H1 (cell line): ENCODE results near the gene ZNF37A. TPM values are rescaled to one million over a fixed set of nuclear protein-coding genes. Genes with fewer than 3 reads are reported as not detected.

ENCODE experiments used
- CTCF ChIA-PET: fragments of 300-600 bp; sonication (Branson Sonifier 250); formaldehyde crosslinking; loops from one replicate; lab custom pipeline; 2021; ENCODE audit not compliant: partially characterized antibody; lab: Charles Lee
- POLR2A ChIA-PET: fragments of 300-600 bp; sonication (Branson Sonifier 250); formaldehyde crosslinking; loops from one replicate; lab custom pipeline; 2021; ENCODE audit warnings: inconsistent platforms; ENCODE audit not compliant: partially characterized antibody; lab: Charles Lee
- DNase-seq, 2 experiments: peaks; one replicate each; pipeline versions ENCODE4 v3.0.0 to v3.0.0-alpha.2; 2010 to 2022; ENCODE audit warnings: low spot score in 2 of 2, low read depth in 1 of 2, mixed read lengths in 1 of 2
- FAIRE-seq: peaks from 2 replicates; lab custom pipeline; 2011; peaks lifted over from hg19 to GRCh38; lab: Jason Lieb, UNC
- H2AFZ ChIP-seq: 2 replicates; pipeline ENCODE4 v1.8.1; 2012; ENCODE audit warnings: low read length, inconsistent platforms
- H2AK5ac ChIP-seq: 2 replicates; pipeline ENCODE4 v1.6.1; 2013; ENCODE audit warnings: low read depth, low read length
- H2BK120ac ChIP-seq: replicated peaks from 2 replicates; pipeline ENCODE3; 2013; ENCODE audit warnings: low read depth, low read length, inconsistent platforms
- H2BK12ac ChIP-seq: 2 replicates; pipeline ENCODE4 v1.6.1; 2013; ENCODE audit warnings: low read depth, low read length
- H2BK15ac ChIP-seq: 2 replicates; pipeline ENCODE4 v1.6.1; 2013; ENCODE audit warnings: low read length
- H2BK20ac ChIP-seq: 2 replicates; pipeline ENCODE4 v1.6.1; 2013; ENCODE audit warnings: low read length
- H2BK5ac ChIP-seq: 2 replicates; pipeline ENCODE4 v1.6.1; 2013; ENCODE audit warnings: low read depth, low read length
- H3K14ac ChIP-seq: 2 replicates; pipeline ENCODE4 v1.6.1; 2013; ENCODE audit warnings: inconsistent platforms; ENCODE audit not compliant: insufficient read length
- H3K18ac ChIP-seq: 2 replicates; pipeline ENCODE4 v1.6.1; 2013; ENCODE audit warnings: low read length; ENCODE audit errors: extremely low read depth
- H3K23ac ChIP-seq: 2 replicates; pipeline ENCODE4 v1.6.1; 2013; ENCODE audit warnings: inconsistent platforms; ENCODE audit not compliant: insufficient read length
- H3K23me2 ChIP-seq: 2 replicates; pipeline ENCODE4 v1.6.1; 2013; ENCODE audit warnings: low read depth, low read length
- H3K27ac ChIP-seq: 2 replicates; pipeline ENCODE4 v1.6.1; 2011; ENCODE audit warnings: low read depth, low read length, inconsistent platforms
- H3K27me3 ChIP-seq, 4 experiments: replicated peaks in 1 of 4; 1 replicate in 1 of 4; 2 replicates in 3 of 4; pipeline versions ENCODE4 v1.6.1 to v1.8.1; 2011 to 2013; ENCODE audit warnings: low read length in 3 of 4, mild to moderate bottlenecking in 3 of 4, inconsistent platforms in 2 of 4, mixed read lengths in 2 of 4, moderate library complexity in 1 of 4; ENCODE audit not compliant: control insufficient read depth in 3 of 4, insufficient read depth in 3 of 4; ENCODE audit errors: extremely low read depth in 1 of 4
- H3K36me3 ChIP-seq, 4 experiments: 2 replicates each; pipeline versions ENCODE4 v1.6.1 to v1.8.1; 2011 to 2013; ENCODE audit warnings: mild to moderate bottlenecking in 4 of 4, low read length in 3 of 4, moderate library complexity in 2 of 4, control low read depth in 1 of 4, inconsistent platforms in 1 of 4; ENCODE audit not compliant: insufficient read depth in 4 of 4, control insufficient read depth in 2 of 4
- H3K4ac ChIP-seq: replicated peaks from 2 replicates; pipeline ENCODE3; 2013; ENCODE audit warnings: low read length, low read depth, mixed read lengths, inconsistent platforms; ENCODE audit not compliant: insufficient read length
- H3K4me1 ChIP-seq, 4 experiments: replicated peaks in 1 of 4; 1 replicate in 1 of 4; 2 replicates in 3 of 4; pipeline versions ENCODE4 v1.6.1 to v1.8.1; 2011 to 2013; ENCODE audit warnings: low read length in 3 of 4, inconsistent platforms in 2 of 4, mixed read lengths in 1 of 4; ENCODE audit not compliant: insufficient read depth in 4 of 4, control insufficient read depth in 3 of 4
- H3K4me2 ChIP-seq, 2 experiments: 2 replicates each; pipeline versions ENCODE4 v1.6.1 to v1.8.1; 2011 to 2013; ENCODE audit warnings: low read depth in 2 of 2, low read length in 2 of 2, control low read depth in 1 of 2, inconsistent platforms in 1 of 2, mild to moderate bottlenecking in 1 of 2; ENCODE audit not compliant: insufficient read depth in 1 of 2
- H3K4me3 ChIP-seq, 4 experiments: fragments of 200-600, 300-600 bp in 1 of 4; sonication (generic), shearing (Covaris generic), sonication (Bioruptor Twin) in 1 of 4; 2 replicates each; pipeline versions ENCODE4 v1.5.1 to v1.8.1; 2011 to 2016; ENCODE audit warnings: low read length in 4 of 4, low read depth in 3 of 4, control low read depth in 2 of 4, inconsistent platforms in 2 of 4, mild to moderate bottlenecking in 2 of 4, mixed read lengths in 1 of 4, moderate library complexity in 1 of 4; ENCODE audit not compliant: insufficient read depth in 2 of 4; ENCODE audit errors: extremely low read depth in 1 of 4
- H3K56ac ChIP-seq: replicated peaks from 2 replicates; pipeline ENCODE3; 2013; ENCODE audit warnings: low read depth, mild to moderate bottlenecking, mixed read lengths, low read length, inconsistent platforms; ENCODE audit not compliant: insufficient read length
- H3K79me1 ChIP-seq: 2 replicates; pipeline ENCODE4 v1.6.1; 2013; ENCODE audit warnings: low read depth, low read length, control low read depth
- H3K79me2 ChIP-seq, 2 experiments: 2 replicates each; pipeline versions ENCODE4 v1.6.1 to v1.8.1; 2012 to 2013; ENCODE audit warnings: low read length in 2 of 2, mild to moderate bottlenecking in 2 of 2, inconsistent platforms in 1 of 2; ENCODE audit not compliant: insufficient read depth in 2 of 2, control insufficient read depth in 1 of 2
- H3K9ac ChIP-seq, 4 experiments: replicated peaks in 1 of 4; 1 replicate in 1 of 4; 2 replicates in 3 of 4; pipeline versions ENCODE4 v1.6.1 to v1.8.1; 2011 to 2013; ENCODE audit warnings: low read depth in 3 of 4, low read length in 3 of 4, control low read depth in 2 of 4, mild to moderate bottlenecking in 2 of 4, moderate library complexity in 2 of 4, inconsistent platforms in 1 of 4; ENCODE audit errors: extremely low read depth in 1 of 4
- H3K9me3 ChIP-seq, 2 experiments: 2 replicates each; pipeline versions ENCODE4 v1.6.1 to v1.8.1; 2012 to 2013; ENCODE audit warnings: mild to moderate bottlenecking in 2 of 2, moderate library complexity in 2 of 2, control low read depth in 1 of 2, inconsistent platforms in 1 of 2, low read depth in 1 of 2, low read length in 1 of 2, mixed read lengths in 1 of 2; ENCODE audit not compliant: insufficient read depth in 2 of 2
- H4K20me1 ChIP-seq, 2 experiments: replicated peaks in 1 of 2; 2 replicates each; pipeline versions ENCODE3 to v1.8.1; 2011 to 2013; ENCODE audit warnings: inconsistent platforms in 2 of 2, low read length in 2 of 2, mild to moderate bottlenecking in 1 of 2; ENCODE audit not compliant: insufficient read depth in 2 of 2, control insufficient read depth in 1 of 2
- H4K5ac ChIP-seq: 2 replicates; pipeline ENCODE4 v1.6.1; 2013; ENCODE audit warnings: low read length, low read depth, mixed read lengths, inconsistent platforms; ENCODE audit not compliant: insufficient read length
- H4K8ac ChIP-seq: 2 replicates; pipeline ENCODE4 v1.8.0; 2013; ENCODE audit warnings: mild to moderate bottlenecking, moderate library complexity, low read length, inconsistent platforms; ENCODE audit not compliant: insufficient read depth; ENCODE audit errors: extremely low read depth
- H4K91ac ChIP-seq: replicated peaks from 2 replicates; pipeline ENCODE3; 2013; ENCODE audit warnings: low read length, mixed read lengths, inconsistent platforms; ENCODE audit not compliant: insufficient read length
- CHD1 ChIP-seq: IDR thresholded peaks from 2 replicates; pipeline ENCODE4 v1.6.1; 2012; ENCODE audit warnings: low read depth, low read length, improper control_type of control experiment
- CREB1 ChIP-seq: IDR thresholded peaks from 2 replicates; pipeline ENCODE4 v1.6.1; 2012; ENCODE audit warnings: inconsistent platforms
- EGR1 ChIP-seq: IDR thresholded peaks from 2 replicates; pipeline ENCODE4 v1.6.1; 2011; ENCODE audit warnings: low read depth, low read length, borderline replicate concordance
- EZH2 ChIP-seq: fragments of 200-600 bp; sonication (generic); IDR thresholded peaks from 2 replicates; pipeline ENCODE4 v1.7.1; 2012; ENCODE audit warnings: low read depth, mild to moderate bottlenecking, moderate library complexity, low read length, inconsistent platforms; ENCODE audit not compliant: severe bottlenecking
- GTF2F1 ChIP-seq: IDR thresholded peaks from 2 replicates; pipeline ENCODE4 v1.6.1; 2012; ENCODE audit warnings: low read depth, low read length, improper control_type of control experiment, borderline replicate concordance
- HDAC2 ChIP-seq, 2 experiments: fragments of 300-600 bp in 1 of 2; sonication (generic) in 1 of 2; IDR thresholded peaks; 2 replicates each; pipeline ENCODE4 v1.6.1; 2011 to 2012; ENCODE audit warnings: low read depth in 2 of 2, low read length in 2 of 2, mild to moderate bottlenecking in 2 of 2, moderate library complexity in 2 of 2, borderline replicate concordance in 1 of 2, inconsistent platforms in 1 of 2
- NANOG ChIP-seq: IDR thresholded peaks from 2 replicates; pipeline ENCODE4 v1.6.1; 2011; ENCODE audit warnings: low read length, low read depth, mild to moderate bottlenecking, inconsistent platforms; ENCODE audit not compliant: insufficient read depth, poor library complexity, severe bottlenecking
- POLR2A ChIP-seq, 2 experiments: IDR thresholded peaks; 1 replicate in 1 of 2; 2 replicates in 1 of 2; pipeline ENCODE4 v1.6.1; 2011; ENCODE audit warnings: low read depth in 2 of 2, low read length in 2 of 2, mild to moderate bottlenecking in 2 of 2; ENCODE audit errors: control extremely low read depth in 1 of 2
- RXRA ChIP-seq: IDR thresholded peaks from 2 replicates; pipeline ENCODE4 v1.6.1; 2011; ENCODE audit warnings: low read depth, mild to moderate bottlenecking, low read length, moderate library complexity; ENCODE audit not compliant: insufficient read depth
- SAP30 ChIP-seq: fragments of 300-600 bp; sonication (generic); IDR thresholded peaks from 2 replicates; pipeline ENCODE4 v1.7.1; 2012; ENCODE audit warnings: low read length, moderate library complexity, mild to moderate bottlenecking, inconsistent platforms; ENCODE audit not compliant: insufficient read depth, insufficient replicate concordance
- TAF1 ChIP-seq: IDR thresholded peaks from 2 replicates; pipeline ENCODE4 v1.6.1; 2011; ENCODE audit warnings: mild to moderate bottlenecking, low read depth, low read length
- TEAD4 ChIP-seq: IDR thresholded peaks from 2 replicates; pipeline ENCODE4 v1.6.1; 2012; ENCODE audit warnings: low read depth, low read length, inconsistent platforms, mixed read lengths
- ZNF274 ChIP-seq: IDR thresholded peaks from 2 replicates; pipeline ENCODE4 v1.7.0; 2012; ENCODE audit warnings: low read length, borderline replicate concordance; ENCODE audit errors: extremely low read depth
- WGBS, 2 experiments: shearing (Covaris generic) in 1 of 2; methylation state at CpG; one replicate each; pipeline versions ENCODE4 v1.1.6 to v1.1.7; 2013 to 2015; ENCODE audit warnings: low lambda C conversion rate in 2 of 2, mixed read lengths in 2 of 2, inconsistent platforms in 1 of 2, low coverage in 1 of 2, missing lambda C conversion rate in 1 of 2; ENCODE audit not compliant: insufficient replicate concordance in 2 of 2, insufficient coverage in 1 of 2, insufficient read length in 1 of 2; ENCODE audit errors: extremely low coverage in 1 of 2, missing lambda C conversion rate in 1 of 2; 5-methylcytosine and 5-hydroxymethylcytosine counted together
- polyA plus RNA-seq, 7 experiments: library from polyadenylated mRNA; depleted of rRNA in 3 of 7; stranded (reverse) in 5 of 7; unstranded in 2 of 7; fragments of >200 nt in 5 of 7; fragments of 200-250 nt in 2 of 7; gene quantifications; 1 replicate in 5 of 7; 2 replicates in 1 of 7; 4 replicates in 1 of 7; pipeline versions ENCODE4 v1.2.1 to v1.2.3, GENCODE V29; 2011 to 2013; ENCODE audit warnings: missing spikeins in 2 of 7, mixed read lengths in 2 of 7
- total RNA-seq: library from RNA; stranded (reverse); fragmentation: NEBNext Ultra II Directional; extraction: Animal tissue kit (Norgen Biotek cat#: 25700); gene quantifications from 2 replicates; pipeline ENCODE4 v1.2.1, GENCODE V29; 2021
- TF ChIP-seq, protein P1 (sequence below): IDR thresholded peaks from 2 replicates; pipeline ENCODE4 v1.6.1; 2012; ENCODE audit warnings: inconsistent platforms

Gene ZNF37A
- total and polyA plus RNA-seq, 2 of the 8 experiments (the other 6 are each of a cell fraction or from before 2014, with no cell fraction given) = 0.97 to 12.7 TPM

DNA sequence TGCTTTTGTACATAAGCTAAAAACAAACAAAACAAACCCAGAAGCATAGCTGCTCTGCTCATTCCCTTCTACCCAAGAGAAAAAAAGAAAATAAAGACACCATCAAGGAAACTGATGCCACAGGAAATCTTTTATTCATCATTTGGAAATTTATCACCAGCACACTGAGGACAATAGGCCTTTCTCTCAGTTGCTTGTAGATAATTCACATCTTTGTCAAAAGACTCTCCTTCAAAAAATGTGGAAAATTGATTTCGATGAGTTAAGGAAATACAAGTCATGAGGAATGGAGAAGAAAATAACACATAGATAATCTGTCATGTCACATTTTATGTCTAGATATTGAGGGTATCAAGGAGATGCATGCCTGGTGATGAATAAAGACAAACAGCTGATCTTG lies 53.5 kb downstream of the ZNF37A start:
- no peak overlapping the region for H4K8ac ChIP-seq
- FAIRE-seq = no peak
- peaks cover 61 to 82% of the 10 kb centered on the region in 2 experiments for H3K9me3 ChIP-seq
- TF ChIP-seq TEAD4 = no peak
- no peak for TF ChIP-seq ZNF274
- TF ChIP-seq EZH2 = no peak
- TF ChIP-seq CREB1 = no peak
- no peak for TF ChIP-seq POLR2A (IDR thresholded peaks at IDR 0.05; ENCODE audit: control extremely low read depth in 1 of 2, low read depth in 2 of 2, low read length in 2 of 2)
- TF ChIP-seq GTF2F1 = no peak
- TF ChIP-seq HDAC2 (IDR thresholded peaks at IDR 0.05; ENCODE audit: borderline replicate concordance in 1 of 2, low read depth in 2 of 2, low read length in 2 of 2) = no peak
- no peak for TF ChIP-seq SAP30
- TF ChIP-seq, protein P1, sequence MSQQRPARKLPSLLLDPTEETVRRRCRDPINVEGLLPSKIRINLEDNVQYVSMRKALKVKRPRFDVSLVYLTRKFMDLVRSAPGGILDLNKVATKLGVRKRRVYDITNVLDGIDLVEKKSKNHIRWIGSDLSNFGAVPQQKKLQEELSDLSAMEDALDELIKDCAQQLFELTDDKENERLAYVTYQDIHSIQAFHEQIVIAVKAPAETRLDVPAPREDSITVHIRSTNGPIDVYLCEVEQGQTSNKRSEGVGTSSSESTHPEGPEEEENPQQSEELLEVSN = no peak
- no peak for TF ChIP-seq NANOG
- no peak for TF ChIP-seq EGR1
- no peak for TF ChIP-seq CHD1
- TF ChIP-seq TAF1 = no peak
- no peak for TF ChIP-seq RXRA

More for the DNA sequence above, 53.5 kb downstream of the ZNF37A start:
- Histone ChIP-seq H3K4ac (no peak overlapping the region), H3K4me3 (no peak overlapping the region), H3K14ac (no peak overlapping the region), H4K20me1 (no peaks in the 10 kb centered on the region), H2BK5ac (no peak overlapping the region), H3K56ac (no peak overlapping the region), H3K27me3 (no peaks in the 10 kb centered on the region), H2AFZ (no peak overlapping the region), H3K23ac (no peak overlapping the region), H3K27ac (no peak overlapping the region), H3K4me2 (no peak overlapping the region), H2BK20ac (no peak overlapping the region), H3K18ac (no peak overlapping the region), H2BK15ac (no peak overlapping the region), H3K23me2 (no peaks in the 10 kb centered on the region), H2BK12ac (no peak overlapping the region), H4K91ac (no peak overlapping the region), H3K79me1 (no peaks in the 10 kb centered on the region), H3K9ac (no peak overlapping the region), H3K36me3 (no peaks in the 10 kb centered on the region), H2BK120ac (no peak overlapping the region), H4K5ac (no peak overlapping the region), H2AK5ac (no peak overlapping the region), H3K79me2 (no peaks in the 10 kb centered on the region), H3K4me1 (no peaks in the 10 kb centered on the region)
- WGBS, 2 experiments = 82% methylated on average over 1 of the region's 1 CpG; no CpG with 5 or more reads in 1 of the 2 experiments
- ChIA-PET POLR2A (no interaction called here), CTCF (no interaction called here)
- DNase-seq = no peak
